Lower leg skin (tissue), 4 donors: Measurements from ENCODE around the gene SFXN2. TPM values are rescaled to one million over a fixed set of nuclear protein-coding genes. Genes with fewer than 3 reads are reported as not detected.

Experiments used
- DNase-seq, 2 donors: peaks; one replicate each; pipeline ENCODE4 v3.0.0-alpha.2; 2019; ENCODE audit warnings: low spot score in 2 of 2
- H3K4me3 ChIP-seq: fragments of 200-600 bp; sonication (generic); 2 replicates; pipeline ENCODE4 v1.5.1; 2017; ENCODE audit warnings: mild to moderate bottlenecking, low read depth; ENCODE audit not compliant: poor library complexity, severe bottlenecking
- POLR2A ChIP-seq, 2 donors: fragments of 450-650 bp; IDR thresholded peaks; one replicate each; pipeline ENCODE4 v1.6.1; 2016 to 2017; ENCODE audit warnings: antibody characterized with exemption in 2 of 2, mild to moderate bottlenecking in 1 of 2, moderate library complexity in 1 of 2
- WGBS, 2 donors: methylation state at CpG; one replicate each; pipeline ENCODE4 v1.1.5; 2018; 5-methylcytosine and 5-hydroxymethylcytosine counted together
- intact Hi-C: fragments of 100-400 bp; cut with DNase I; formaldehyde crosslinking; loops from one replicate; pipeline ENCODE4 v1.15.0; 2023; ENCODE audit warnings: low total_unique reads
- total RNA-seq, 4 donors: library from RNA; depleted of rRNA; stranded (reverse); fragments of >200 nt; gene quantifications; one replicate each; pipeline ENCODE4 v1.1.0, GENCODE V29; 2016
- TF ChIP-seq, protein P1 (sequence below), 3 donors: fragments of 450-650 bp; IDR thresholded peaks; one replicate each; pipeline ENCODE4 v1.5.1; 2016; ENCODE audit warnings: antibody characterized with exemption in 3 of 3, mild to moderate bottlenecking in 3 of 3, moderate library complexity in 2 of 3

SFXN2 gene
- total RNA-seq, 4 donors from 2014 or later = 0.46 to 4.7 (median 1.1) TPM

GRCh38 chr10:102782673-102783551 lies 68.5 kb downstream of the SFXN2 start:
- peak; percentile 76 to 95 for DNase-seq
- WGBS, 2 donors = 17 to 18% methylated on average over 18 of the region's 18 CpGs

DNA sequence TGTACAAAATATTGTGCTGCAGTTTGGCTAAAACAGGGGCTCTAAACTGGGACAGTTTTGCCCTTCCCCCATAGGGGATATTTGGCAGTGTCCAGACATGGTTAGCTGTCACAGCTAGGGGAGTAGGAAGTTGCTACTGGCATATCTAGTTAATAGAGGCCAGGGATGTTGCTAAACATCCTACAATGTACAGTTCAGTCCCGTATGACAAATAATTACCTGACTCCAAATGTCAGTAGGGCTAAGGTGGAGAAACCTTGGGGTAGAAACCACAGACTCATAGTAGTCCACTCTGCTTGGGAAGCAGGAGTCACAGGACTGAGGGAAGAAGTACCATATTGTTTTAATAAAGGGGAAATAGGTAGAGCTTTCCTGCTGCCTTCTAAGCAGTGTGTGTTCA lies 69.1 kb downstream of the SFXN2 start:
- WGBS, 2 donors = 32 to 39% methylated on average over 1 of the region's 1 CpG
- intact Hi-C loops = no loop called here
- DNase-seq = no peak
- H3K4me3 ChIP-seq = no peak overlapping the region
- TF ChIP-seq POLR2A (IDR thresholded peaks at IDR 0.05) = no peak
- TF ChIP-seq, protein P1, sequence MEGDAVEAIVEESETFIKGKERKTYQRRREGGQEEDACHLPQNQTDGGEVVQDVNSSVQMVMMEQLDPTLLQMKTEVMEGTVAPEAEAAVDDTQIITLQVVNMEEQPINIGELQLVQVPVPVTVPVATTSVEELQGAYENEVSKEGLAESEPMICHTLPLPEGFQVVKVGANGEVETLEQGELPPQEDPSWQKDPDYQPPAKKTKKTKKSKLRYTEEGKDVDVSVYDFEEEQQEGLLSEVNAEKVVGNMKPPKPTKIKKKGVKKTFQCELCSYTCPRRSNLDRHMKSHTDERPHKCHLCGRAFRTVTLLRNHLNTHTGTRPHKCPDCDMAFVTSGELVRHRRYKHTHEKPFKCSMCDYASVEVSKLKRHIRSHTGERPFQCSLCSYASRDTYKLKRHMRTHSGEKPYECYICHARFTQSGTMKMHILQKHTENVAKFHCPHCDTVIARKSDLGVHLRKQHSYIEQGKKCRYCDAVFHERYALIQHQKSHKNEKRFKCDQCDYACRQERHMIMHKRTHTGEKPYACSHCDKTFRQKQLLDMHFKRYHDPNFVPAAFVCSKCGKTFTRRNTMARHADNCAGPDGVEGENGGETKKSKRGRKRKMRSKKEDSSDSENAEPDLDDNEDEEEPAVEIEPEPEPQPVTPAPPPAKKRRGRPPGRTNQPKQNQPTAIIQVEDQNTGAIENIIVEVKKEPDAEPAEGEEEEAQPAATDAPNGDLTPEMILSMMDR (IDR thresholded peaks at IDR 0.05) = no peak

More at GRCh38 chr10:102782673-102783551, 68.5 kb downstream of the SFXN2 start:
- H3K4me3 ChIP-seq = no peak overlapping the region
- TF ChIP-seq, protein P1 (IDR thresholded peaks at IDR 0.05) = no peak
- TF ChIP-seq POLR2A (IDR thresholded peaks at IDR 0.05) = no peak
- intact Hi-C loops = no loop called here

DNA sequence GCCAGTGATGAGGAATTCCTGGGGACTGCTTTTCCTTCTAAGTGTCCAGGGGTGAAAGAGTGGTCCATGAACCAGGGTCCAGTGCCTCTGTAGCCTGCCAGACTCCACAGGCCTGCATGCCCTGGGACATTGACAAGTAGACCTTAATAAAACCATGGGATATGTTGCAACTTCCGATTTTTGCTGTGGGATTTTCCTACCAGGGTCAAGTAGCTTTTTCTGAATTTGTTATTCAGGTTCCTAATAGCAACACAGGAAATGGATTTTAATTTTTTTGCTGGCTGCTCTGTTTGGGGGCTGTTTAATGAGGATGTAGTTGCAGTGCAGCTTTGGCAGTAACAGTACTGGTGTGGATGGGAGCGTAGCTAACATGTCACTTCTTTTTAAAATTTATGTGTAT lies 71.4 kb downstream of the SFXN2 start:
- no peak for DNase-seq
- H3K4me3 ChIP-seq = no peak overlapping the region
- WGBS, 2 donors = 29 to 34% methylated on average over 2 of the region's 2 CpGs
- intact Hi-C loops = no loop called here
- no peak for TF ChIP-seq POLR2A (IDR thresholded peaks at IDR 0.05)
- TF ChIP-seq, protein P1 (IDR thresholded peaks at IDR 0.05) = no peak

- WGBS, 2 donors = 37 to 54% methylated on average over 8 of the region's 8 CpGs
- no peak overlapping the region for H3K4me3 ChIP-seq
- TF ChIP-seq POLR2A (IDR thresholded peaks at IDR 0.05) = no peak
- TF ChIP-seq, protein P1 (IDR thresholded peaks at IDR 0.05) = no peak
- no peak for DNase-seq
- intact Hi-C loops = no loop called here
Observed at GRCh38 chr10:102791754-102792395, 77.4 kb downstream of the SFXN2 start.

Other genes starting within 250 kb of the SFXN2 start
- gene ACTR1A, start 211.9 kb upstream of the SFXN2 start, total RNA-seq = 100 to 1,000 TPM in 2 of 4 donors, 10 to 100 TPM in 2; 77.7 to 131 (median 106) TPM
- gene SUFU, start 210.7 kb upstream of the SFXN2 start, total RNA-seq = 10 to 100 TPM; 15.8 to 19.8 (median 18.0) TPM
- gene TRIM8, start 70.2 kb upstream of the SFXN2 start, total RNA-seq = 100 to 1,000 TPM in 3 of 4 donors, 10 to 100 TPM in 1; 91.7 to 128 (median 106) TPM
- gene ARL3, start 239 bp upstream of the SFXN2 start, total RNA-seq = 1 to 10 TPM; 1.6 to 3.8 (median 3.2) TPM
- 100 to 1,000 TPM; 144 to 171 (median 163) TPM for gene WBP1L, start 29.3 kb downstream of the SFXN2 start, total RNA-seq
- gene CYP17A1, start 122.8 kb downstream of the SFXN2 start, total RNA-seq = under 1 TPM in 1 of 4 donors, not detected in 3; 0.26 TPM
- gene BORCS7, start 139.6 kb downstream of the SFXN2 start, total RNA-seq = 10 to 100 TPM; 11.7 to 34.5 (median 24.9) TPM
- gene AS3MT, start 154.8 kb downstream of the SFXN2 start, total RNA-seq = 1 to 10 TPM; 1.8 to 5.1 (median 3.9) TPM
- 10 to 100 TPM in 3 of 4 donors, 1 to 10 TPM in 1; 9.6 to 21.9 (median 14.5) TPM for gene CNNM2, start 203.7 kb downstream of the SFXN2 start, total RNA-seq